Effector CD8-positive, alpha-beta T cell (primary cell): ENCODE results near the gene PPP1R7.

Experiments used
- DNase-seq: peaks from one replicate; lab custom pipeline; 2025; lab: John Stamatoyannopoulos, UW

Gene PPP1R7

DNA sequence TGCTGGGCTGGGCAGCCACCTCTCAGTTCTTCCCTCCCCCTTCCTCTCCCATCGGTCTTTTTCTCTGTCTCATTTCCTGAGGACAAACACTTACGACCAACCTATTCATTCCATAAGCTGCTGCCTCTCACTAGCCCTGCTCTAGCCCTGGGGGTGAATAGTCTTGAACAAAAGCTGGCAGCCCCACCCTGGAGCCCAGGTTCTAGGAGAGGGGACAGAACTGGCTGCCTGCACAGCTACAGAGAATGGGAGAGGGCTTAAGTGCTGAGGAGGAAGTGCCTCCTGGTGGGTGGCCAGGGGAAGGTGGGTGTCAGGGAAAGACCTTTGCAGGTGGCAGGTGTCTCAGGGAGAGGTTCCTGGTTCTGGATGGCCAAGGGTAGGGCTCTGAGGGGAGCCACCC is 61.0 kb downstream of the PPP1R7 start:
- DNase-seq, result no peak

DNA sequence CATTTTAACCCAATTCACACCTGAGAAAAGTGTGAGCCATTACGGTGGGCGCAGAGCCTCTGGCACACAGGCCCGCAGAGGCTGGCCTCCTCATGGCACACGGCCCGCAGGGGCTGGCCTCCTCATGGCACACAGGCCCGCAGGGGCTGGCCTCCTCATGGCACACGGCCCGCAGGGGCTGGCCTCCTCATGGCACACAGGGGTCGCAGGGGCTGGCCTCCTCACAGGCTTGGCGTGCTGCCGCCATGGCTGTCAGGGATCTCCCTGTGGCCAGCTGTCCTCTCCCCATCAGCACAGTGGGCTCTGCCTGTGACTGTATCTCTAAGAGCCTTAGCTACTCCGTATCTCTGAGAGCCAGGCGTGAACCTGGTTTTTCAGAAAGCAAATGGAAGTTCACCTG is 62.8 kb downstream of the PPP1R7 start:
- no peak for DNase-seq

DNA sequence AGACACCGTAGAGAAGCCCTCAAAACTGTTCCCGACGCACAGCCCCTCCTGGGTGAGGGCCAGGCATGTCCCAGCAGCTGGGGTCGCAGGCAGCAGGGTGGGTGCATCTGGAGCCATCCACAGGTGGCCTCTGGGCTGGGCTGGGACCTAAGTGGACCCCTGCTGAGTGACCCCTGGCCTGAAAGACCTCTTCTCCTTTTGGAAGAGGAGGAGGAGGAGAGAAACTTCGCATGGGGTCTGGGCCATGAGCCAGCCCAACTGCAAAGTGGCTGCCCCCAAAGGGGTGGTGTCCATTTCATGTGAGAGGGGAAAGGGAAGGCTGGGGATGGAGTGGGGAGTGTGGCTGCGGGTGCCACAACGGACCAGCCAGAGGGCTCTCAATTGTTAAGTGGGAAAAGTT is 63.3 kb downstream of the PPP1R7 start:
- DNase-seq, result no peak

DNA sequence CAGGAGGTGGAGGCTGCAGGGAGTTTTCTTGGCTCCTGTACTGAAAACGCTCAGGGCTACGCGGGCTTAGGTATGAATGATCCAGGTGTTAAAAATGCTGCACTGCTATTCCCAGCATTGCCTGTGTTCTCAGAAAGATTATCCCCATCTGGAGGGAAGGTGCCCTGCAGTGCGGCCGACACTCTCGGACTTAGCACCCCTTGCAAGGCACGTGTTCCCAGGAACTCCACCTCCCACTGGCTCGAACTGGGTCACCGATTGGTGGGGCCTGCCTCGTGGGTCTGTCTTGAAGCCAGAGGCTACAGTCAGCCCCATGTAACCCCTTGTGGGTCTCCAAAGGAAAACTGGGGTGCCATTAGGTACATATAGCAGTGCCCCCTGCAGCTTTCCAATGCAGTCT is 63.9 kb downstream of the PPP1R7 start:
- no peak for DNase-seq

DNA sequence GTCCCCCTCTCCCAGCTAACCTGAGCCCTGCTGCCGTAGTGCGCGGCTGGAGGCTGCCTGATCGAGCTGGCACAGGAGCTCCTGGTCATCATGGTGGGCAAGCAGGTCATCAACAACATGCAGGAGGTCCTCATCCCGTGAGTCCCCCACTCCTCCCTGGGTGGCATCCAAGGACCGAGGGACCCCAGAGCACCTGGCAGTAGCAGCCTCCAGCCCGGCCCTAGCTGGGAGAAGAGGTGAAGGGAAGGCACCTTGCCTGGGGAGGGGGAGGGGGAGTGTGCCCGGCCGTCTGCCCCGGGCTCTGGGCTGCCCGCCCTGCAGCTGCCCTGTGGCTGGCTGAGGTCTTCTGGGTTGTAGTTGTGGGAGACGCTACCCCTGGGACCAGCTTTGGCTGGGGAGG is 64.5 kb downstream of the PPP1R7 start:
- DNase-seq, result no peak

DNA sequence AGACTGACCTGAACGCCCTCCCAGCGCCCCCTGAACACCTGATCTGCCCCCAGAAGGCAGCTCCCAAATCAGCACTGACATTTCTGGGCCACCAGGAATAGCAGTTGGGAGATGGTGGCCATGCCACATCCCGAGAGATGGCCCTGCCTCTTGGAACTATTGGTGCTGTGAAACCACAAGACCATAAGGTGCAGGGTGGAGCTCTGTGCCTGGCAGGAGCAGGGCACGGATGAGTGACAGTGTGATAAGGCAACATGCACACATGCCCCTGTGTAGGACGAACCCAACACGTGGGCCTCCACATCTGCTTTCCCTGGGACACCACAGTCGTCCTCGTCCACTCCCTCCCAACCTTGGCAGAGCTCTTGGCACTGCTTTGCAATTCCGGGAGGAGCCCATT is 65.2 kb downstream of the PPP1R7 start:
- no peak for DNase-seq

DNA sequence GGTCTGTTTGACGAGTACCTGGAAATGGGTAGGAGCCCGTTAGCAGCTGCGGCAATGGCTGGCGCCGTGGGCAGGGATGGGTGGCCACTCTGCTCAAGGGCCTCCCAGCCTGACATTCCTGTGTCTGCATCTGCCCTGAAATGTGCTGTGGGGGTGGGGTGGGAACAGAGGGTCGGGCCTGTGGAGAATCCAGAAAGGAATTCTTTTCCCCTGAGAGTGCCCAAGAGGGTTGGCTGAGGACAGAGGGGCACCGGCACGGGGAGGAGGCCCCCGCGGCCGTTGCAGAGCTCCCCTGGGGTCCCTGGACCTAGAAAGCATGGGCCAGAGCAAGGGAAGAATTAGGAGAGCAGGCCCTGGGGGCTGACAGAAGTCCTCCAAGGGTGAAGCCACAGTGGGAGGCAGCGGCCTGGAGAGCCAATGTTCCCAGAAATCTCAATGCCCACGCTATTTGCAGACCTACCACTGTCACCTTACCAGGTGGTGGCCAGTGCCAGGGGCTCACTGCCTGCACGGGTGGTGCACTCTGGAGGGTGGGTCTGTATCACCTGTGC is 66.0 kb downstream of the PPP1R7 start:
- no peak for DNase-seq

DNA sequence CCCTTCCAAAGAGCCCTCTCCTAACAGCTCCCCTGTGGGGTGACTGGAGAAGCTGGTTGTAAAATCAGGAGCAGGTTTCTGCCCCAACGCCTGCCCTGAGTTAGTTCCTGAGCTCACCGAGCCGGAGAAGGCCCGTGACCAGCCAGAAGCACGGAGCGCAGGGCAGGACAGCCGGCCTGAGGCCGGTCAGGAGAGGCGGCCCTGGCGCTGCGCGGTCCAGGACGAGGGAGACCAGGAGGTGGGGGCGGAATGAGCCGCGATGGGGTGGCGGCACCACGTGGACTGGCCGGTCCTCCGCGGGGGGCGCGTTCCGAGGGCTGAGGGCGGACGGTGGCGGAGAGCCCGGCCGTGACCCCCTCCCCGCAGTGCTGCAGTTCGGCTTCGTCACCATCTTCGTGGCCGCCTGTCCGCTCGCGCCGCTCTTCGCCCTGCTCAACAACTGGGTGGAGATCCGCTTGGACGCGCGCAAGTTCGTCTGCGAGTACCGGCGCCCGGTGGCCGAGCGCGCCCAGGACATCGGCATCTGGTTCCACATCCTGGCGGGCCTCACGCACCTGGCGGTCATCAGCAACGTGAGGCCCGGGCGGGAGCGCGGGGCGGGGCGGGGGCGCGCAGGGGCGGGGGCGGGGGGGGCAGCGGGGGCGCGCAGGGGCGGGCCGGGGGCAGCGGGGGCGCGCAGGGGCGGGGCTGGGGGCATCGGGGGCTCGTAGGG is 67.2 kb downstream of the PPP1R7 start:
- DNase-seq, result peak; percentile 10

DNA sequence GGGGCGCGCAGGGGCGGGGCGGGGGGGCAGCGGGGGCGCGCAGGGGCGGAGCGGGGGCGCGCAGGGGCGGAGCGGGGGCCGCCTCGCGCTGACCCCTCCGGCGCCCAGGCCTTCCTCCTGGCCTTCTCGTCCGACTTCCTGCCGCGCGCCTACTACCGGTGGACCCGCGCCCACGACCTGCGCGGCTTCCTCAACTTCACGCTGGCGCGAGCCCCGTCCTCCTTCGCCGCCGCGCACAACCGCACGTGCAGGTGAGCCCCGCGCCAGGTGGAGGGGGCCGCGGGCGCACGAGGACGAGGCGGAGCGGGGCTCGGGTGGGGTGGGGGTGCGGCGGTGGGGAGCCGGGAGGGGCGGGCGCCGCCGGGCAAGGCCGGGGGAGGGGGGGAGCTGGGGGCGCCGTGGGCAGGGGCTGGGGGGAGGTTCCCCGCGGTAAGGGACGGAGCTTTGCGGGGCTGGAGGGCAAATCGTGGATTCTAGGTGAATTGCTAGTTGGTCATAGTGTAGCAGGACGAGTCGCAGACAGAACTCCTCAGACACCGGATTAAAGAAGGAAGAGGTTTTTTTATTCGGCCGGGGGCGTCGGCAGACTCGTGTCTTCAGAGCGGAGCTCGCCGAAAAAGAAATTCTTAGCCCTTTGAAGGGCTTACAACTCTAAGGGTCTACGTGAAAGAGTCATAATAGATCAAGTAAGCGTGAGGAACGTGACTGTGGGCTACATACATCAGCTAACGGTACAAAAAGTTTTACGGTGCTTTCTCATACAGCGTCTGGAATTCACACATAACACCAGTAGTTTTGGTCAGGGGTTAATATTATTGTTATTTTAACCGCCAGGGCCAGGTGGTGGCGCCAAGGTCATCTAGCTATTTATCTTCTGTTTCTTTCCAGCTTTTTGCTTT is 68.1 kb downstream of the PPP1R7 start:
- DNase-seq, result peak; percentile 11

DNA sequence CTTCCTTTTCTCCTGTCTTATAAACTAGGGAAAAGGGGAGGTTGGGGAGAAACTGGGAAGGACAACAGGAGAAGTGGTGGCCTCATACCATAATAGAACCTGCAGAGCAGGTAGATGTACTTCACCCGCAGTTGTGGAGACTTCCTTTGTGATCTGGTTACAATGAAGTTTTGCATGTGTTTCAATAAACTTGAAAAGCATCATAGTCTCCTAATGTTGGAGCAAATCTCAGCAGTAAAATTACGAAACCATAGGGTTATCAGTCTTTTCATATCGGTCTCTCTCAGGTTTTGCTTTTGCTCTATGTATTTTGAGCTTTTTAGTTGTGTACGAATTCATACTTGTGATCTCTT is 68.7 kb downstream of the PPP1R7 start:
- no peak for DNase-seq

DNA sequence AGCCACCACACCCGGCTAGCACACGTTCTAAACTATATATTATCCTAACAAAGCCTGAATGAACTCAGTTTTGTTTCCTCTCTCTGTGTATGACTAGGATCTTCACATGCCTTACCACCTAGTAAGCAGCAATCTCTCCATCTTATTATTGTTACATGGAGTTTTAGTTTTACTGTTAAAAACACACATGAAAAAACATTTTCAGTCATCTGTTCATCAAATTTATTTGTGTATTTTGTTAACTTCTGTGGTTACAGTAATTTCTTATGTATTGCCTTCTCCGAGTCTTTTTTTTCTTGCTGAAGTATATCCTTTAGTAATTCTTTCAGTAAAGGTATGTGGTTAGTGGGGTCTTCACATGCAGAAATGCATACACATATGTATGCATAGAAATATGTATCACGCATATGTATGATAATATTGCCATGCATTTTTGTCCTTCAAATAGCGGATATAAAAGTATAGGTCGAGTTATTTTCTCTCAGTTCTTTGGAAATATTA is 69.6 kb downstream of the PPP1R7 start:
- DNase-seq, result no peak

DNA sequence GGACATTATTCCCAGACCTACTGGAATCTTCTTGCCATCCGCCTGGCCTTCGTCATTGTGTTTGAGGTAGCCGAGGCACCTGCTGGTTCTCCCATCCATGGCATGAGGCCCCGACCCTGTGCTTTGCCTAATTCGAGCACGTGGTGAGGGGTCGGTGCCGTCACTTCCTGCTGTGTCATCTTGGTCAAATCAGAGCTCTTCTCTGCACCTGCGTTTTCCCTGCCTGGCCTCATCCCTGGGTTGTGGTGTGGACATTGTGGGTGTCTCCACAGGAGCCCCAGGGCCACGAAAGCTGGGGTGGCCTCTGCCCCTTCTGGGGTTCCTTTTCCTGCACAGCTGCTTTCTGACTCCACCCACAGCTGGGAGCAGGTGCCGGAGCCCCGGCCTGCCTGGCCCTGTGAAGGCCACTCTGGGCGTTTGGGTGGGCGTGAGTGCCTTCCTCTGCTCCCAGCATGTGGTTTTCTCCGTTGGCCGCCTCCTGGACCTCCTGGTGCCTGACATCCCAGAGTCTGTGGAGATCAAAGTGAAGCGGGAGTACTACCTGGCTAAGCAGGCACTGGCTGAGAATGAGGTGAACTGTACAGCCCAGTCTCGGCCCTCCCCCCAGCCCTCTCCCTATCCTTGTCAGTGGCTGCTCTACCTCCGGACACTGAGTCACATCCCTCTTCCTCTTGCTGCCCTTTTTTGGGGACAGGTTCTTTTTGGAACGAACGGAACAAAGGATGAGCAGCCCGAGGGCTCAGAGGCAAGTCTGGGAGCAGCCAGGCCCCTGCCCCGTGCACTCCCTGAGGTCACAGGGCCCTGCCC is 73.1 kb downstream of the PPP1R7 start:
- DNase-seq, result no peak

DNA sequence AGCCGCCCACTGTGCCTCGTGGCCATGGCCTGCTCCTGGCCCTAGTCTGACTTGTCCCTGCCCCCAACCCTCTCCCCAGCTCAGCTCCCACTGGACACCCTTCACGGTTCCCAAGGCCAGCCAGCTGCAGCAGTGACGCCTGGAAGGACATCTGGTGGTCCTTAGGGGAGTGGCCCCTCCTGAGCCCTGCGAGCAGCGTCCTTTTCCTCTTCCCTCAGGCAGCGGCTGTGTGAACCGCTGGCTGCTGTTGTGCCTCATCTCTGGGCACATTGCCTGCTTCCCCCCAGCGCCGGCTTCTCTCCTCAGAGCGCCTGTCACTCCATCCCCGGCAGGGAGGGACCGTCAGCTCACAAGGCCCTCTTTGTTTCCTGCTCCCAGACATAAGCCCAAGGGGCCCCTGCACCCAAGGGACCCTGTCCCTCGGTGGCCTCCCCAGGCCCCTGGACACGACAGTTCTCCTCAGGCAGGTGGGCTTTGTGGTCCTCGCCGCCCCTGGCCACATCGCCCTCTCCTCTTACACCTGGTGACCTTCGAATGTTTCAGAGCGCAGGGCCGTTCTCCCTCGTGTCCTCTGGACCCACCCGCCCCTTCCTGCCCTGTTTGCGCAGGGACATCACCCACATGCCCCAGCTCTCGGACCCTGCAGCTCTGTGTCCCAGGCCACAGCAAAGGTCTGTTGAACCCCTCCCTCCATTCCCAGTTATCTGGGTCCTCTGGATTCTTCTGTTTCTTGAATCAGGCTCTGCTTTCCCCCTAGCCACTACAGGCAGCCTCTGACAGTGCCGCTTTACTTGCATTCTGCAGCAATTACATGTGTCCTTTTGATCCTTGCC is 74.0 kb downstream of the PPP1R7 start:
- no peak for DNase-seq

DNA sequence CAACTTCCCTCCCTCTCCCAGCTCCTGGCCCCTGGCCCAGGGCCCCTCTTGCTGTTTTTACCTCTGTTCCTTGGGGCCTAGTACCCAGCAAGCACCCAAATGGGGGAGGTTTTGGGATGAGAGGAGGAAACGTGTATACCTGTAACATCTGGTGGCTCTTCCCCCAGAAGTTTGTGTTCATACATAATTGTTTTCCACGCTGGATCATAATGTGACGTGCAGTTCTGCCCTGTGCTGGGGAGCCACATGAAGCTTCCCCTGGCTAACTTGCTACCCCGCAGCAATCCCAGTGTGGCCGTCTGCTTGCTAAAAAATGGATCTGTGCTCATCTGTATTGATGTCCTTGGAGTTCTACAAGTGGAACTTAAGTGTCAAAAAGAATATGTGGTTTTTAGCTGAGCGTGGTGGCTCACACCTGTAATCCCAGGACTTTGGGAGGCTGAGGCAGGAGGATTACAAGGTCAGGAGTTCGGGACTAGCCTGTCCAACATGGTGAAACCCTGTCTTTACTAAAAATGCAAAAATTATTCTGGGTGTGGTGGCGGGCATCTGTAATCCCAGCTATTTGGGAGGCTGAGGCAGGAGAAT is 74.7 kb downstream of the PPP1R7 start:
- no peak for DNase-seq

DNA sequence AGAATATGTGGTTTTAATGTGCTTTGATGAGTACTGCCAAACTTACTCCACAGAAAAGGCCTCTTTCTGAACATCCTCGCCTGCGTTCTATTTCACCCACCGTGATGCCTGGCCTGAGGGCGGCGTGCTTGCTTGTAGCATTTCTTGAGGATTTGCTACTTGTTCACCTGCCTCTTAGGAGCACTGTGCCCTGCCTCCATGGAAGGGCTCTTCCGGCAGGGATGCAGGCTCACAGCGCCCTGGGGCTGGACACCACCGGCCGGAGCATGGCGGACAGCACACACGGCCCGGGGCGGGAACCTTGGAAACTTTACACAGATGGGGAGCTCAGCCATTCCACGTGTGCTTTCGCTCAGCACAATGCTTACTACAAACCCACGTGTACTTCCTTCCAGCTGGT is 75.3 kb downstream of the PPP1R7 start:
- DNase-seq, result no peak

DNA sequence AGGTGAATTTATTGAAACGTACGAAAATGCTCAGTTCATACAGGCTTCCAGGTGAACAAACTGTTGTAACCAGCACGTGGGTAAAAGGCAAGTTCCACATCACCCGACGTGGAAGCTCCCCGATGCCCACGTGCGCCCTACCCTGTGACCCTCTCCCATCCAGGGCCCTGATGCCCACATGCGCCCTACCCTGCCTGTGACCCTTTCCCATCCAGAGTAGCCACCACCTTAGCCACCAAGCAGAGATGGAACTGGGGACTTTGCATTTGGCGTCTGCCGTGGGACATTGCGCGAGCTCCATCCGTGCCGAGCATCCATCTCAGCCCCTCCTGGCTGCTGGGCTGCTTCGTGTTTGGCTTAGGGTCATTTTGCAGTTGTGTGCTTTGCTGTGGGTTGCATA is 75.7 kb downstream of the PPP1R7 start:
- no peak for DNase-seq

DNA sequence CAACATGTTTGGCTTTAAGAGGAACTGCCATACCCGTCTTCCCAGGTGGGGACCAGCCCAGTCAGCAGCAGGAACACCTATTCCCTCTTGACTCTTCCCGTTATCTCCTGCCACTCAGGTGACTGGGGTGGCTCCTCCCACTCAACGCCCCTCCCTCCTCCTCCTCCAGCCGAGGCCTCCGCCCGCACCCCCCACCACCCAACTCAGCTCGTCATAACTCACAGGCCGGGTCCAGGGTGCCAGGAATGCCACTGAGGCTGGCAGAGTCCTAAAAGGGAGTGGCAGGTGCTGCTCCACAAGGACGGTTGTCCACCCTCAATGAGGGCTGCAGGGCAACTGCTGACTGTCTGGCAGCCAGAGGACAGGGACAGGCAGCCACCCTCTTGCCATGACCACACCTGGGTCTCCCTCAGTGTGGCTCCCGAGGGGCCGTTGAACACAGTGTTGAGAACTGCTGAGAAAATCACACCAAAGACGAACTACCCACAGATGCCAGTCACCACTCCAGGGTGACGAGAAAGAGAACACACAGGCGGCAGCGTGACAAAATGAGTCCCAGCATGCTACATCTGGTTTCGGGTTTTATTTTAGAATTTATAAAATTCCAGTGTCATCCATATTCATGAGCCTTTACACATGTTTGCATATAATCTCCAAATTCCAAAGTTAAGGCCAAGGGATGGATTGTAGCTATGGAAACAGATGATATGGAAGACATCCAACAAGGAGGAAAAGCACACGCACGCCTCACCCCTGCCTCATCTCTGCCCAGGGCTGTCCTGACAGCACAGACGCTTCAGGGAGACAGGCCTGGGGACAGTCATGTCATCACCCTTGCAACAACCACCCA is 76.7 kb downstream of the PPP1R7 start:
- DNase-seq, result no peak

DNA sequence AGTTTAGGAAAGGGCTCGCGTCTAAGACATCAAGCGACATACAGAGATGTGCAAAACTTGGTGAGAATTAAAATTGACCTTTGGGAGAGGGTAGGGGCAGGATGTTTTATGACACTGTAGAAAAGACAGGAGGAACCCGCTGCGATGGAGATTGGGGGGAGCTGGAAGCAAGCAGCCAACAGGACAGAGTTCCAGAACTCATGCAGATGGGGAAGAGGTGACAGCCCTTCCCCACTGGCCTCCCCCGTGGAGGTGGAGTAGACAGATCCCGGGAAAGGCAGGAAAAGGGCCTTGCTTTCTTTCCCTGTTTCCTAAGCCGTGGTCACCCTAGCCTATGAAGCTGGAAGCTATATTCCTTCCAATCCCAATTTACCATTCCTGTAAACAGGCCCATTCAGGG is 77.3 kb downstream of the PPP1R7 start:
- DNase-seq, result no peak

DNA sequence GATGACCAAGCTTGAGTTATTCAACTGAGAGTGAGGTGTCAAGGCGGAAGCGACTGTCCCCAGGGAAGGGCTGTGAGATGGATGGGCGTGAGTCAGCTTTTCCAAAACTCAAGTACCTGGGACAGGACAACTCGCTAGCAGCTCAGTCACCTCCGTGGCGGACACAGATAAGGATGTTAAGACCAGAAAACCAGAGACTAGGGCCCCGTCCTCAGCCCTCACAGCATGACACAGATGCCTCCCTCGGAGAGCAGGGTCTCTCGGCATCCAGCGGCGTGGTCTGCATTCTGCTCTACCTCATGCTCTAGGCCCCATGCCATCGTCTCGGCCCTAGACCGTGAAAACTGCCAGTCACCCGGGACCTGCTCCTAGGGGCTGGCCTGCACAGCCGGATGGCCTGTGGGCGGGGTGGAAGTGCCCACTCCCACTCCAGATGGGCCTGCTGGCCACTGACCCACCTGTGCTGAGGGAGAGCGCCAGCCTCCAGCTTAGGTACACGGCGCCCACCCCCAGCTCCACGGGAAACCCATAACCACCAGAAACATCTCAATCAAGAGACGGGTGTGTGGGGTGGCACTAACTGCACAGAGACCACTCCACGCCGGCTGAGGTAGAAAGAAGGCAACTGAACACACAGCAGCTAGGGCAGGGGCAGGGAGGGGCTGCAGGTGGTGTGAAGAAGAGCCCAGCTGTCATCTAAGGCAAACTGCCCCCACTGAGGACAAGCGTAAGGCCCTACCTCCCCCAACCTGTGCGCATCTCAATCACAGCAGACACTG is 78.0 kb downstream of the PPP1R7 start:
- no peak for DNase-seq
